HEK293T (cell line): Measurements from ENCODE around the gene TTC39B.

Experiments
- FOXK2 ChIP-seq: fragments of 450-650 bp; IDR thresholded peaks from 2 replicates; pipeline ENCODE4 v1.6.1; 2016; ENCODE audit warnings: mild to moderate bottlenecking
- FOXM1 ChIP-seq: fragments of 450-650 bp; IDR thresholded peaks from 2 replicates; pipeline ENCODE4 v1.6.1; 2017; ENCODE audit warnings: mild to moderate bottlenecking, borderline replicate concordance
- HDGF ChIP-seq: fragments of 450-650 bp; IDR thresholded peaks from 2 replicates; pipeline ENCODE4 v1.6.1; 2017; ENCODE audit warnings: antibody characterized with exemption, borderline replicate concordance
- L3MBTL2 ChIP-seq: fragments of 450-650 bp; conservative IDR thresholded peaks from 2 replicates; pipeline ENCODE4 v1.6.1; 2016; ENCODE audit warnings: mild to moderate bottlenecking
- SP1 ChIP-seq: fragments of 450-650 bp; IDR thresholded peaks from 2 replicates; pipeline ENCODE4 v1.6.1; 2017
- TARDBP ChIP-seq: fragments of 450-650 bp; IDR thresholded peaks from 2 replicates; pipeline ENCODE4 v1.6.1; 2016
- ZNF384 ChIP-seq: fragments of 450-650 bp; IDR thresholded peaks from 2 replicates; pipeline ENCODE4 v1.6.1; 2016

DNA sequence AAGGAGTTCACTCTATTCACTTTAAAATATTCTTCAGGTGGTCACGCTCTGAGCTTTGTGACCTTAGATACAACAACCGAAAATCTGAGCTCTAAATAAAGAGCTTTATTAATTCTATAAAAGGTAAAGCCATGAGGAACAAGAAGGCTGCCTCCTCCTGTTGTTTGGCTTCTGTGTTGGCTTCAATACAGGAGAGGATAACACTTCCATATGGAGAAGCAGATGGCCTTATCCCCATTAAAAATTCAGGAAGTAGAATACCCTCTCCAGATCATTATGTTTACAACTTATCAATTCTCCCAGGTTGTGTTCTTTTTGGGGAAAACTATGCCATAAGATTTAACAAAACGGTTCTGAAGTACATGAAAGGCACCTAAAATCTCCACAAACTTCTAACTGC lies 128.4 kb downstream of the TTC39B start:
- TF ChIP-seq SP1 (no peak), FOXK2 (no peak), L3MBTL2 (no peak), TARDBP (no peak), HDGF (no peak), FOXM1 (no peak), ZNF384 (no peak)
